Endometrium (tissue), 2 donors: ENCODE results near the gene CLNS1A.
"Not testable (repeated sequence)": the region's sequence is repeated elsewhere in the genome, so short reads cannot be mapped to it uniquely, and the experiment has no call there.

ENCODE experiments used
- FAIRE-seq: peaks from 2 replicates; lab custom pipeline; 2012; peaks lifted over from hg19 to GRCh38; lab: Jason Lieb, UNC
- donor health status: control.
- donor health status: control.

CLNS1A gene

DNA sequence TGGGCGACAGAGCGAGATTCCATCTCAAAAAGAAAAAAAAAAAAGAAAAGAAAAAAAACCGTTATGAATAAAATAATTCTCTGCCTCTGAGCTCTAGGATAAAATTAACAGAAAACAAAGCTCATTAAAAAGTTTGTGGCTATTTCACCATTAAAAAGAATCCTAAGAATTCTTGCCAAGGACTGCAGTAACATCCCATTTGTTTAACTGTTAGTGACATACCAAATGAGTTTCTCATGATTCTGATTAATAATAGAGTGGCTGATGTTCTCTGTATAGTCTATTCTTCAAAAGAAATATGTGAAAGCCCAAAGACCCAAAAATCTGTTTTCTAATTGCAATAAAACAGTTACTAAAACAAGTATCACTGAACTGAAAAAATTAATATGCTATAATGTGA is 19.7 kb downstream of the CLNS1A start:
- no peak for FAIRE-seq

GRCh38 chr11:77611921-77612320 is 25.7 kb downstream of the CLNS1A start:
- no peak for FAIRE-seq

DNA sequence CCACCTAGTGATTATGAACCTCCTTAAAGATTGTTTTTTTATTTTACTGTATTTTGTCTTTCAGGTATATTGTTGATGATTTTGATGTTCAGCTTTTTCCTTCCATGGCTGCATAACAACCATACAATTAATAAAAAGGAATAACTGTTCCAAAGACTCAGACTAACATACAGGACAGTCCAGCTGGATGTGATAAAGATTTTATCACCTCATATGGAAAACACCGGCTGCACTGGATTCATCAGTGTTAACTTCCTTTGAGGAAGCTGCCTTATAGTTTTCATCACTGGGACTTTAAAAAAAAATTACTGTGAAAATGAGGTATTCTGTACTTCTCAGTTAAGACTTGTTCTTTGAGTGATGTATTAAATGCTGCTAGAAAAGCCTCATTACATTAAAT is 28.4 kb downstream of the CLNS1A start:
- no peak for FAIRE-seq

DNA sequence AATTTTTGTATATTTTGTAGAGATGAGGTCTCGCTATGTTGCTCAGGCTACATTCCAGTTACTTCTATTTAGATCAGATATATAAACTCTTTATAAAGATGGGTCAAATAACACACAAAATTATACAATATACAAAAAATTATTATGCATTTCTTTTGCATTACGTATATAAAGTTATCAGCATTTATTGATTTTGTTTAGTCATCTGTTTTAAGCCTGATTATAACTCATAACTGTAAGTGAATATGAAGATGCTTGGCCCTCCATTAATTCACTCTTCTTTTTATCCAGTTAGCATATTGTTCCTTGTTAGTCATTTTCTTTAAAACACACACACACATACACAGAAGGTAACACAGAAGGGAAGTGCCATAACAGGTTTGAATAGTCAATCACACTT is 33.3 kb downstream of the CLNS1A start:
- FAIRE-seq, result no peak

GRCh38 chr11:77602381-77603088 is 35.1 kb downstream of the CLNS1A start:
- no peak for FAIRE-seq

DNA sequence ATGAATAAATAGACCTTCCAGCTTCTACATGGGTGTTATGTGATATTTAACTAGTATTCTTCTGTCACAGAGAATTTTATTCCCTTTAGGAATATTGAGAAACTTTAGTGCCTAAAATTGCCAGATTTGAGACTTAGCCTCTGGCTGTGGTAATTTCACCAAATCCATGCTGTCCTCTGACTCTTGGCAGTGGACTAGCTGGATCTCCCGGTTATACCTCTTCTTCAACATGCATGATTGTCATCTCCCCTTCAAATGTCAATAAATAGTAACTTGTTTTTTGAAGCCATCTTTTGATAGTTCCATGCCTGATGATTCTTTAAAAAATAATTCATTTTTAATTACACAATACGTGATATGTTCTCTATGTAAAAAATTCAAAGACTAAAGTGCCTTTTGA is 39.4 kb downstream of the CLNS1A start:
- no peak for FAIRE-seq

- no peak for FAIRE-seq
These were observed 41.0 kb downstream of the CLNS1A start for GRCh38 chr11:77596626-77597025.

DNA sequence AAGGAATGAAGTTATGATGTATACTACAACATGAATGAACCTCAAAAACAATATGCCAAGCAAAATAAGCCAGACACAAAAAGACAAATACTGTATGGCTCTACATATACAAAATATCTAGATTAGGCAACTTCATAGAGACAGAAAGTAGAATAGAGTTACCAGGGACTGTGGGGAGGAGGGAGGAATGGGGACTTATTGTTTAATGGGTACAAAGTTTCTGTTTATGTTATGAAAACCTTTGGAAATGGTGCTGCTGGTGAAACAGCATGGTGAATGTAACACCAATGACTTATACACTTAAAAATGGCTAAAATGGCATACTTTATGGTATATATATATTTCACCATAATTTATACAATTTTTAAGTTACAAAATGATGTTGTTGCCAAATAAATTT is 43.7 kb downstream of the CLNS1A start:
- no peak for FAIRE-seq

DNA sequence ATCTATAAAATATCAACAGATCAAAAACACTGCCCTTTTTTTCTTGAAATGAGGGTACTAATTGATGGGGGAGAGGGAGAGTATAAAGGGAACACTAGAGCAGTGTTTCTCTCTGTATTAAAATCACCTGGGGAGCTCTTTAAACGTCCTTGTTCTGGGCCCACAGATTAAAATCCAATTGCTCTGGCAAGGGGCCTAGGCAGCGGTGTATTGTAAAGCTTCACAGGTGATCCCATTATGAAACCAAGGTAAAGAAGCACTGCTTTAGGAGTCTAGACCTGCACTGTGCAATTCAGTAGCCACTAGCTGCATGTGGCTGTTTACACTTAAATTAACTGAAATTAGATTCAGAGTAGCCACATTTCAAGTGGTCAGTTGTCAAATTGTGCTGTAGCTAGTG is 44.9 kb downstream of the CLNS1A start:
- FAIRE-seq, result no peak

DNA sequence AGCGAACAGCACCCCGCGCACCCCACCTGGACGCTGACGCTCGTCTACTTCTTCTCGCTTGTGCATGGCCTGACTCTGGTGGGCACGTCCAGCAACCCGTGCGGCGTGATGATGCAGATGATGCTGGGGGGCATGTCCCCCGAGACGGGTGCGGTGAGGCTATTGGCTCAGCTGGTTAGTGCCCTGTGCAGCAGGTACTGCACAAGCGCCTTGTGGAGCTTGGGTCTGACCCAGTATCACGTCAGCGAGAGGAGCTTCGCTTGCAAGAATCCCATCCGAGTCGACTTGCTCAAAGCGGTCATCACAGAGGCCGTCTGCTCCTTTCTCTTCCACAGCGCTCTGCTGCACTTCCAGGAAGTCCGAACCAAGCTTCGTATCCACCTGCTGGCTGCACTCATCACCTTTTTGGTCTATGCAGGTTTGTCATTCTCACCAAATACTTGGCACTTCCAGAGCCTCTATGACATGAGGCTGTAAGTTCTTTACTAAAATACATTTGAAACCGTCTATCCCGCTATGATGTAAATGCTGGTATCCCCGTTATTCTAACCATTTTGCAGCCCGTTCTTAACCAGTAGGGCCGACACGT is 47.3 kb downstream of the CLNS1A start:
- FAIRE-seq, result no peak

GRCh38 chr11:77589521-77590193 is 47.9 kb downstream of the CLNS1A start, which contains the start of gene AQP11:
AQP11 (plus strand) TSS chr11:77589953; CDS start chr11:77589993, 40 bp downstream.
- FAIRE-seq, result no peak

GRCh38 chr11:77589181-77589520 is 48.4 kb downstream of the CLNS1A start:
- no peak for FAIRE-seq

DNA sequence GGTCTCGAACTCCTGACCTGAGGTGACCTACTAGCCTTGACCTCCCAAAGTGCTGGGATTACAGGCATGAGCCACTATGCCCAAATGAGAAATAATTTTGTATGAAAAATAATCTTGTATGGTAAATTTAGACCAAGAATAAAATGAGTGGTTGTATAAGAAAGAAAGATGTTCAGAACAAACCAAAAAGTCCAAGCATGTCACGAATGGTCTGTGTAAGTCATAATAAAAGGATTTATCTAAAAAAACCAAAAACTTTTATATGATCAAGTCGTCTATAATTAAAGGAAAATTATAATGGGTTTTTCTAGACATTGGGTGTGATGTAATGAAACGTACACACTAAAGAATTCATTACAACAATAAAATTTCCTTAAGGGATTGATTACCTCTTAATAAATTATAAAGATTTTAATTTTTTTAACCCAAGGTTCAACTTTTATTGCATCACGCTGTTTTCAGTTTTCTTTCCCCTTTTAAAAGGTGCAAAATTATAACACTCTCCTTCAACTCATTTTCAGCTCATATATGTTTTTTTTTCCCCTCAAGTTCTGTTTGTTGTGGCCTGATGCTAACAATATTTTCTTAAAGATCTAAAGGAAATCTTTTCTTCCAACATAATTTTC is 56.8 kb downstream of the CLNS1A start:
- FAIRE-seq, result no peak

DNA sequence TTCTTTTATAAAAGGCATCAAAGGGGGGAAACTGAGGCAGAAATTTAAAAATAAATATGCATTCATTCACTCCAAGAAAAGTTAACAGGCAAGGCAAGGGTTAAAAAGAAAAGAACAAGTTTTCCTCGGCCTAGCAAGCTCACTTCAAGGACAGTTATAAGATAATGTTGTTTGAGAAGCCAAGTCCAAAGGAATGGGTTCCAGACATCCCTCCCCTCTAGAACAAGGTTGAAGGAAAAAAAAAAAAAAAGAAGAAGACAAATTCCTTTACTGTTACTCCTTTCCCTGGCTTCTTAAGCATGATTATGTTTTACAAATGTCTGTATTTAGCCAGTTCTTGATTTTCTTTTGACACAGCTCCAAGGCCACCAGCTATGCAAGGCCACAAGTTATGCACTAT is 62.2 kb downstream of the CLNS1A start:
- FAIRE-seq, result not testable (repeated sequence)

DNA sequence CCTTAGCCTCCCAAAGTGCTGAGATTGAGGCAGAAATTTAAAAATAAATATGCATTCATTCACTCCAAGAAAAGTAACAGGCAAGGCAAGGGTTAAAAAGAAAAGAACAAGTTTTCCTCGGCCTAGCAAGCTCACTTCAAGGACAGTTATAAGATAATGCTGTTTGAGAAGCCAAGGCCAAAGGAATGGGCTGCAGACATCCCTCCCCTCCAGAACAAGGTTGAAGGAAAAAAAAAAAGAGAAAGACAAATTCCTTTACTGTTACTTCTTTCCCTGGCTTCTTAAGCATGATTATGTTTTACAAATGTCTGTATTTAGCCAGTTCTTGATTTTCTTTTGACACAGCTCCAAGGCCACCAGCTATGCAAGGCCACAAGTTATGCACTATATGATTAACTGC is 66.7 kb downstream of the CLNS1A start:
- FAIRE-seq, result not testable (repeated sequence)

- FAIRE-seq, result no peak
These were observed 67.9 kb downstream of the CLNS1A start for GRCh38 chr11:77569676-77570070.

- FAIRE-seq, result no peak
These were observed 68.5 kb downstream of the CLNS1A start for GRCh38 chr11:77568916-77569675.

- FAIRE-seq, result no peak
These were observed 69.3 kb downstream of the CLNS1A start for GRCh38 chr11:77568306-77568705.
